Duodenal mucosa (tissue), 2 donors: ENCODE measurements around the gene KRTAP20-4.

ENCODE experiments used
- H3K27ac ChIP-seq: one replicate; pipeline ENCODE4 v1.7.0; 2013; ENCODE audit warnings: low read depth, low read length
- H3K27me3 ChIP-seq, 2 donors: one replicate each; pipeline ENCODE4 v1.7.0; 2013; ENCODE audit warnings: low read length in 2 of 2, control low read depth in 1 of 2; ENCODE audit not compliant: insufficient read depth in 2 of 2, control insufficient read depth in 1 of 2
- H3K36me3 ChIP-seq, 2 donors: one replicate each; pipeline ENCODE4 v1.7.0; 2013; ENCODE audit warnings: low read length in 2 of 2, control low read depth in 1 of 2; ENCODE audit not compliant: insufficient read depth in 2 of 2, control insufficient read depth in 1 of 2
- H3K4me1 ChIP-seq, 2 donors: one replicate each; pipeline ENCODE4 v1.7.0; 2013; ENCODE audit warnings: low read length in 2 of 2, control low read depth in 1 of 2; ENCODE audit not compliant: insufficient read depth in 2 of 2, control insufficient read depth in 1 of 2
- H3K4me3 ChIP-seq, 2 donors: one replicate each; pipeline ENCODE4 v1.7.0; 2013; ENCODE audit warnings: low read length in 2 of 2, low read depth in 1 of 2
- H3K9ac ChIP-seq, 2 donors: one replicate each; pipeline ENCODE4 v1.7.0; 2013; ENCODE audit warnings: low read length in 2 of 2, low read depth in 1 of 2
- H3K9me3 ChIP-seq, 2 donors: one replicate each; pipeline ENCODE4 v1.7.0; 2013; ENCODE audit warnings: low read length in 2 of 2, control low read depth in 1 of 2; ENCODE audit not compliant: control insufficient read depth in 1 of 2

Gene KRTAP20-4

DNA sequence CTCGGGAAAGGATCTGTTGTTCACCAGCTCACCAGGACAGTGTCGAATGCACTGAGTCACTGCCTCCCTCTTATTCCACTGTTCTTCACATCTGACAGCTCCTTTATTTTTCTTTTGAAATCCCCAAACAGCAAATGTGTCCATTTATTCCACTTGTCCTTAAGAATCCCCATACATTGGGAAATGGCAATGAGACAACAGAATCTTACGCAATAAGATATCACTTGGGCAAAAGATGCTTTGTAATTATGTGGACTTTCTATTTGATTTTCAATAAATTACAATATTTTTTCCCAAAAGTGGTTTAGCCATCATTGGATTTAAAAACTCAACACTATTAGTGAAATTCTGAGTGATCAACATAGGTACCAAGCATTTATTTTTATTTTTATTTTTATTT, 18.3 kb downstream of the KRTAP20-4 start:
- no peak overlapping the region for H3K4me3 ChIP-seq
- H3K9ac ChIP-seq, result no peak overlapping the region
- H3K27me3 ChIP-seq, result no peaks in the 10 kb centered on the region
- no peak overlapping the region for H3K27ac ChIP-seq
- H3K36me3 ChIP-seq, result no peaks in the 10 kb centered on the region
- peaks cover 0 to 7% of the 10 kb centered on the region in 2 donors for H3K9me3 ChIP-seq
- H3K4me1 ChIP-seq, result no peaks in the 10 kb centered on the region

DNA sequence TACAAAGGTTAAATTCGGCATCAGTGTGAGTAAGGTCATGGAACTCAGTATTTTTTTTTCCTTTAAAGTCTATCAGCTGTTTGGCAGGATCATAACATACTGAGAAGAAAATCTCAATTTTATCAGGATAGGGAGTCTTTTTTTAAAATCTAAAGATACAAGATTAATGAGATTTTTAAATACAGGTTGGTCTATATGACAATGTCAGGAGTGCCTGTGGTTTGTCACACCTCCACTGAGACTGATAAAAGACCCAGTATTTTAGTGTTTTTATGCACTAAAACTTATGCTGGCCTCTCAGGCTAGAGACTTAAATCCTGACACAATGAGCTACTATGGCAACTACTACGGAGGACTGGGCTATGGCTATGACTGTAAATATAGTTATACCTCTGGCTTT, 22.1 kb downstream of the KRTAP20-4 start, which contains the start of gene KRTAP20-3:
Gene KRTAP20-3 (plus strand): TSS at position 301 of the 400 bp plus-strand sequence.
- H3K36me3 ChIP-seq, result no peaks in the 10 kb centered on the region
- H3K27me3 ChIP-seq, result no peaks in the 10 kb centered on the region
- peaks cover 0 to 7% of the 10 kb centered on the region in 2 donors for H3K9me3 ChIP-seq
- no peak within 1 kb of the TSS for H3K9ac ChIP-seq
- no peaks in the 10 kb centered on the region for H3K4me1 ChIP-seq
- no peak within 1 kb of the TSS for H3K27ac ChIP-seq
- H3K4me3 ChIP-seq, result no peak within 1 kb of the TSS

DNA sequence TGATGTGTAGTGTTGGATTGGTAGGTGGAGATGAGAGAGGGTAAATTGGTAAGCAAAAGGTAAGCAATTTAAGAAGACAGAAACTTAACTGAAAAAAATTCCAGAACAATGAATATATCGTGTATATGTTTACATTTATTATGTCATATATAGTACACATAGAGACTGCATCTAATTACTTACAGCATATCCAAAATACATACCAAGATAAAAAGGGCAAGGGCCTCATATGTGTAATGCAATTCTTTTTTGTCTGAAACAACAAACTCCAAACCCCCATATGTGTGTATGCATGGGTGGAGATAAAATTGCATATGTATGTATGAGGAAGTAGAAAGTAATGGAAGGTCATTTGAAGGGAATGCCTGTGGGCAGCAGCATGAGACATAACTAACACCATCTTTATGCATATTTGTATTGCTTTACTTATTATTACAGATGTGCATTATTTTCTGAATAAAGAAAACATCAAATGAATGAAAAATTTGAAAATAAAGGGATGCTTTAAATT, 26.5 kb downstream of the KRTAP20-4 start:
- Histone ChIP-seq H3K27me3 (no peaks in the 10 kb centered on the region), H3K27ac (no peak overlapping the region), H3K36me3 (no peaks in the 10 kb centered on the region), H3K9me3 (no peaks in the 10 kb centered on the region), H3K9ac (no peak overlapping the region), H3K4me1 (no peaks in the 10 kb centered on the region), H3K4me3 (no peak overlapping the region)

DNA sequence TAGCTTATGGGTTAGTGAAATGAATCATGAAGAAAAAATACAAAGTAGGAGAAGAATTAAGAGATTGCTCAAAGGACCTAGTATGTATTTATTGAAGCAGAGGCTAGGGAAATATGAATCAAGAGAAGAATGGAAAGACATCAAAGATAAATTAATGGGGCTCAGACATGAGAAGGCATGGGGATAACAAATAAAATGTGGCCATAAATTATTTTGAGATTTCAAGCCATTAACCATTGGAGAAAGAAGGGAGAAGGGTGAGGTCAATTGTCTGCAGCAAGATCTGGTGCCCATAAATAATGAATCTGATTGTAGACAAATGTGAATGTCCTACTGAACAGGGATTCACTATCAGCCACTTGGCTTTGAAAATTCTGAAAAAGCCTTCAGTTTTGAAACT, 32.5 kb downstream of the KRTAP20-4 start:
- no peaks in the 10 kb centered on the region for H3K27me3 ChIP-seq
- no peak overlapping the region for H3K4me3 ChIP-seq

DNA sequence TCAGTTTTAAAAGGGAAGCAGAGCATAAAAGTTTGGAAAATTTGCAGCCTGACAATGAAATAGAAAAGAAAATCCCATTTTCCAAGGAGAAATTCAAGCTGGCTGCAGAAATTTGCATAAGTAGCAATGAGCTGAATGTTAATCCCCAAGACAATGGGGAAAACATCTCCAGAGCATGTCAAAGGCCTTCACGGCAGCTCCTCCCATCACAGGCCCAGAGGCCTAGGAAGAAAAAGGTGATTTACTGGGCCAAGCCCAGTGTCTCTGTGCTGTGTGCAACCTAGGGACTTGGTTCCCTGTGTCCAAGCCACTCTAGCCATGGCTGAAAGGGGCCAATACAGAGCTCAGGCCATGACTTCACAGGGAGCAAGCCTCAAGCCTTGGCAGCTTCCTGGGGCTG, 48.3 kb downstream of the KRTAP20-4 start:
- no peak overlapping the region for H3K9ac ChIP-seq
- H3K4me1 ChIP-seq, result no peaks in the 10 kb centered on the region
- no peak overlapping the region for H3K4me3 ChIP-seq
- no peaks in the 10 kb centered on the region for H3K36me3 ChIP-seq
- no peaks in the 10 kb centered on the region for H3K27me3 ChIP-seq
- H3K27ac ChIP-seq, result no peak overlapping the region
- peaks cover 0 to 10% of the 10 kb centered on the region in 2 donors for H3K9me3 ChIP-seq

More for the DNA sequence above, 32.5 kb downstream of the KRTAP20-4 start:
- Histone ChIP-seq H3K27ac (no peak overlapping the region), H3K9me3 (no peaks in the 10 kb centered on the region), H3K9ac (no peak overlapping the region), H3K36me3 (no peaks in the 10 kb centered on the region), H3K4me1 (no peaks in the 10 kb centered on the region)
